ENCODE results near the gene CFAP410. TPM values are rescaled to one million over a fixed set of nuclear protein-coding genes. Genes with fewer than 3 reads are reported as not detected.
A peak's percentile ranks its signal among the peaks of the same experiment; 100 is the strongest.

Gene CFAP410
- total and polyA plus RNA-seq, 2 of the 8 experiments (the other 6 are each of a cell fraction or from before 2014, with no cell fraction given): 10.6 to 12.0 TPM

DNA sequence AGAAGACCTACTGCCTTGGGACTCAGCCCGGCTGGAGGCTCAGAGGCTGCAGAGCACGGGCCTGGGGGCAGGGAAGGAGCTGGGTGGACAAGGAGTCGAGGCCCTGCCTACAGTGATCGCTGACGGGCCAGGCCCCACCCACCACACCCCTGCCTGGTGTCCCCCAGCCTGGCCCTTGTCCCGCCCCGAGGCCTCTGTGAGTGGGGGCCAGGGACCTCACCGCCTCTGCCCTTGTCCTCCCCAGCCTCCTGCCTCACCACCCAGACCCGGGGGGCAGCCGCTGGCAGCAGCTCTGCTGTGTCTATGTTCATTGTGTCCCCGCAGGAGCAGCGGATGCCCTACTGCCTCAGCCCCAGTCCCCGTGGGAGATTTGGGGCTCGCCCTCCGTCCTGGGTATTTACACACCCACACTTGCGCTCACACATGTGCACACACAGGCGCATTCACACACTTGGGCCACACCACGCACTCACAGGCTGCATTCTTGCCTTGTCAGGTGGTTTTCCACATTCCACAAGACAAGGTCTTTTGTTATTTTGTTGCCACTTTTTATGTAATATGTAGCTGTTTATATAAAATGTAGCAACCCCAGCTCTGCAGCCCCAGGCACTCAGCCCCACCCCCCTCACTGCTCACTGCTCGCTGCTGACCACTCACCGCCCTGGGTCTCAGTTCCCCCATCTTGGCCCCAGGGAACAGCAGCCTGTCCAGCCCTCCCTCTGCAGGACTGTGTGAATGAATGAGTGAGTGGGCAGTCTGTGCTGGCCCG lies 32.1 kb downstream of the CFAP410 start:
- FAIRE-seq (no peak), DNase-seq (ENCODE audit: low read depth in 1 of 2, low spot score in 2 of 2) (no peak)
- Histone ChIP-seq H3K14ac (ENCODE audit: insufficient read length) (no peak overlapping the region), H3K4ac (replicated peaks; ENCODE audit: insufficient read length, low read depth, low read length) (no peak overlapping the region), H3K27me3 (replicated peaks in 1 of 4; ENCODE audit: control insufficient read depth in 3 of 4, extremely low read depth in 1 of 4, insufficient read depth in 3 of 4, low read length in 3 of 4) (no peaks in the 10 kb centered on the region), H2BK20ac (ENCODE audit: low read length) (no peak overlapping the region), H4K20me1 (replicated peaks in 1 of 2; ENCODE audit: control insufficient read depth in 1 of 2, insufficient read depth in 2 of 2, low read length in 2 of 2) (peaks cover 7 to 10% of the 10 kb centered on the region in 2 experiments), H2BK120ac (replicated peaks; ENCODE audit: low read depth, low read length) (no peak overlapping the region), H3K27ac (ENCODE audit: low read depth, low read length) (no peak overlapping the region), H3K4me1 (replicated peaks in 1 of 4; ENCODE audit: control insufficient read depth in 3 of 4, insufficient read depth in 4 of 4, low read length in 3 of 4) (peaks cover 0 to 6% (median 0%) of the 10 kb centered on the region in 4 experiments; a peak in 2 of 7 replicates), H3K56ac (replicated peaks; ENCODE audit: insufficient read length, low read depth, low read length) (no peak overlapping the region), H2AFZ (ENCODE audit: low read length) (no peak overlapping the region), H3K23me2 (ENCODE audit: low read depth, low read length) (no peaks in the 10 kb centered on the region), H3K79me1 (ENCODE audit: low read depth, low read length) (peaks cover 4% of the 10 kb centered on the region; the same call in 1 of the 2 replicates), H4K8ac (ENCODE audit: extremely low read depth, insufficient read depth, low read length) (no peak overlapping the region), H3K9ac (replicated peaks in 1 of 4; ENCODE audit: extremely low read depth in 1 of 4, low read depth in 3 of 4, low read length in 3 of 4) (no peak overlapping the region), H2BK5ac (ENCODE audit: low read depth, low read length) (no peak overlapping the region), H3K4me2 (ENCODE audit: insufficient read depth in 1 of 2, low read depth in 2 of 2, low read length in 2 of 2) (no peak overlapping the region), H3K9me3 (ENCODE audit: insufficient read depth in 2 of 2, low read depth in 1 of 2, low read length in 1 of 2) (no peaks in the 10 kb centered on the region), H3K79me2 (ENCODE audit: control insufficient read depth in 1 of 2, insufficient read depth in 2 of 2, low read length in 2 of 2) (peaks cover 0 to 3% of the 10 kb centered on the region in 2 experiments; a peak in 1 of 4 replicates), H3K36me3 (ENCODE audit: control insufficient read depth in 2 of 4, insufficient read depth in 4 of 4, low read length in 3 of 4) (peaks cover 0 to 12% (median 9%) of the 10 kb centered on the region in 4 experiments; a peak in 3 of 8 replicates), H4K5ac (ENCODE audit: insufficient read length, low read depth, low read length) (no peak overlapping the region), H3K4me3 (ENCODE audit: extremely low read depth in 1 of 4, insufficient read depth in 2 of 4, low read depth in 3 of 4, low read length in 4 of 4) (no peak overlapping the region), H2AK5ac (ENCODE audit: low read depth, low read length) (no peak overlapping the region), H3K23ac (ENCODE audit: insufficient read length) (no peak overlapping the region), H2BK15ac (ENCODE audit: low read length) (no peak overlapping the region), H3K18ac (ENCODE audit: extremely low read depth, low read length) (no peak overlapping the region), H2BK12ac (ENCODE audit: low read depth, low read length) (no peak overlapping the region), H4K91ac (replicated peaks; ENCODE audit: insufficient read length, low read length) (no peak overlapping the region)
- ChIA-PET POLR2A (ENCODE audit: partially characterized antibody) (interaction anchor here (0.6 kb wide), 1 partner anchor 168 kb away, joined by 6 read pairs; no protein-coding TSS in a partner anchor), CTCF (ENCODE audit: partially characterized antibody) (interaction anchor here (0.6 to 1.2 kb wide), 4 partner anchors 9 to 27 kb away, joined by 3 to 6 read pairs (median 3); no protein-coding TSS in a partner anchor)
- TF ChIP-seq TEAD4 (IDR thresholded peaks at IDR 0.05; ENCODE audit: low read depth, low read length) (peak; percentile 30; the same call in 1 of the 2 replicates), CHD1 (IDR thresholded peaks at IDR 0.05; ENCODE audit: low read depth, low read length) (no peak)
- 88% methylated on average over 16 of the region's 21 CpGs; no CpG with 5 or more reads in 1 of the 2 experiments for WGBS, 2 experiments (ENCODE audit: extremely low coverage in 1 of 2, insufficient coverage in 1 of 2, insufficient read length in 1 of 2, insufficient replicate concordance in 2 of 2, low coverage in 1 of 2, low lambda C conversion rate in 2 of 2, missing lambda C conversion rate in 1 of 2)

Data from H1 (cell line).